HCT116 (cell line): Measurements from ENCODE around the gene LFNG.

ENCODE experiments used
- ATF3 ChIP-seq: IDR thresholded peaks from 2 replicates; pipeline ENCODE4 v1.6.1; 2012
- CTCF ChIP-seq, 3 experiments: fragments of 200-600 bp in 1 of 3; sonication (generic) in 1 of 3; IDR thresholded peaks in 2 of 3; conservative IDR thresholded peaks in 1 of 3; 2 replicates each; pipeline ENCODE4 v1.5.1; 2012 to 2017; ENCODE audit warnings: low read depth in 2 of 3, low read length in 2 of 3, antibody characterized with exemption in 1 of 3, borderline replicate concordance in 1 of 3, control low read depth in 1 of 3, mild to moderate bottlenecking in 1 of 3, mixed read lengths in 1 of 3, mixed run types in 1 of 3, moderate library complexity in 1 of 3; ENCODE audit not compliant: insufficient read depth in 1 of 3
- ELF1 ChIP-seq: IDR thresholded peaks from 2 replicates; pipeline ENCODE4 v1.6.1; 2012; ENCODE audit warnings: low read depth, borderline replicate concordance
- EZH2 ChIP-seq: fragments of 200-600 bp; sonication (generic); IDR thresholded peaks from 2 replicates; pipeline ENCODE4 v1.6.1; 2017; ENCODE audit warnings: antibody characterized with exemption, mixed run types
- RAD21 ChIP-seq: IDR thresholded peaks from 2 replicates; pipeline ENCODE4 v1.6.1; 2012; ENCODE audit warnings: low read depth, mild to moderate bottlenecking

- TF ChIP-seq CTCF (IDR thresholded peaks at IDR 0.05 in 2 of 3, conservative IDR thresholded peaks at IDR 0.05 in 1 of 3; ENCODE audit: borderline replicate concordance in 1 of 3, insufficient read depth in 1 of 3, low read depth in 2 of 3, low read length in 2 of 3) = no peak
- TF ChIP-seq EZH2 = no peak
- no peak for TF ChIP-seq RAD21
- no peak for TF ChIP-seq ELF1
- no peak for TF ChIP-seq ATF3
Measured at GRCh38 chr7:2522780-2523433, 3.3 kb downstream of the LFNG start.
